GM21526 (cell line): ENCODE measurements around the gene DENND1B.
"Not testable (repeated sequence)": the region's sequence is repeated elsewhere in the genome, so short reads cannot be mapped to it uniquely, and the experiment has no call there.

Experiments
- ATAC-seq: cut with Tn5 transposase; IDR thresholded peaks from one replicate; pipeline ENCODE4 v1.9.1; 2021; ENCODE audit warnings: moderate library complexity; ENCODE audit not compliant: unreplicated experiment, low FRiP score

DENND1B gene

GRCh38 chr1:197752652-197753164 is 22.6 kb downstream of the DENND1B start:
- not testable (repeated sequence) for ATAC-seq

- ATAC-seq, result no peak
Measured at GRCh38 chr1:197750366-197750765, 24.9 kb downstream of the DENND1B start.

- ATAC-seq, result no peak
Measured at GRCh38 chr1:197745911-197746310, 29.4 kb downstream of the DENND1B start.

- no peak for ATAC-seq
Measured at GRCh38 chr1:197744979-197745378, 30.3 kb downstream of the DENND1B start.

- no peak for ATAC-seq
Measured at GRCh38 chr1:197743578-197743977, 31.7 kb downstream of the DENND1B start.

- no peak for ATAC-seq
Measured at GRCh38 chr1:197740992-197741391, 34.3 kb downstream of the DENND1B start.

GRCh38 chr1:197738927-197739326 is 36.4 kb downstream of the DENND1B start:
- no peak for ATAC-seq

GRCh38 chr1:197737916-197738315 is 37.4 kb downstream of the DENND1B start:
- ATAC-seq, result no peak

- no peak for ATAC-seq
Measured at GRCh38 chr1:197736685-197737084, 38.6 kb downstream of the DENND1B start.

- no peak for ATAC-seq
Measured at GRCh38 chr1:197735461-197735860, 39.8 kb downstream of the DENND1B start.

- no peak for ATAC-seq
Measured at GRCh38 chr1:197733324-197733723, 42.0 kb downstream of the DENND1B start.

- ATAC-seq, result no peak
Measured at GRCh38 chr1:197732187-197732586, 43.1 kb downstream of the DENND1B start.

- no peak for ATAC-seq
Measured at GRCh38 chr1:197731449-197731848, 43.8 kb downstream of the DENND1B start.

GRCh38 chr1:197725976-197726375 is 49.3 kb downstream of the DENND1B start:
- no peak for ATAC-seq

- no peak for ATAC-seq
Measured at GRCh38 chr1:197725044-197725443, 50.2 kb downstream of the DENND1B start.

- no peak for ATAC-seq
Measured at GRCh38 chr1:197715806-197716205, 59.5 kb downstream of the DENND1B start.

- ATAC-seq, result no peak
Measured at GRCh38 chr1:197706601-197707000, 68.7 kb downstream of the DENND1B start.

- no peak for ATAC-seq
Measured at GRCh38 chr1:197705941-197706340, 69.3 kb downstream of the DENND1B start.

- not testable (repeated sequence) for ATAC-seq
Measured at GRCh38 chr1:197700688-197701087, 74.6 kb downstream of the DENND1B start.

- ATAC-seq, result no peak
Measured at GRCh38 chr1:197696372-197696771, 78.9 kb downstream of the DENND1B start.

GRCh38 chr1:197695961-197696360 is 79.3 kb downstream of the DENND1B start:
- no peak for ATAC-seq

GRCh38 chr1:197692965-197693364 is 82.3 kb downstream of the DENND1B start:
- ATAC-seq, result no peak

- no peak for ATAC-seq
Measured at GRCh38 chr1:197691816-197692215, 83.5 kb downstream of the DENND1B start.
